ENCODE measurements around the gene LRFN2. TPM values are rescaled to one million over a fixed set of nuclear protein-coding genes. Genes with fewer than 3 reads are reported as not detected.

Gene LRFN2
- polyA plus RNA-seq, 3 donors = not detected

DNA sequence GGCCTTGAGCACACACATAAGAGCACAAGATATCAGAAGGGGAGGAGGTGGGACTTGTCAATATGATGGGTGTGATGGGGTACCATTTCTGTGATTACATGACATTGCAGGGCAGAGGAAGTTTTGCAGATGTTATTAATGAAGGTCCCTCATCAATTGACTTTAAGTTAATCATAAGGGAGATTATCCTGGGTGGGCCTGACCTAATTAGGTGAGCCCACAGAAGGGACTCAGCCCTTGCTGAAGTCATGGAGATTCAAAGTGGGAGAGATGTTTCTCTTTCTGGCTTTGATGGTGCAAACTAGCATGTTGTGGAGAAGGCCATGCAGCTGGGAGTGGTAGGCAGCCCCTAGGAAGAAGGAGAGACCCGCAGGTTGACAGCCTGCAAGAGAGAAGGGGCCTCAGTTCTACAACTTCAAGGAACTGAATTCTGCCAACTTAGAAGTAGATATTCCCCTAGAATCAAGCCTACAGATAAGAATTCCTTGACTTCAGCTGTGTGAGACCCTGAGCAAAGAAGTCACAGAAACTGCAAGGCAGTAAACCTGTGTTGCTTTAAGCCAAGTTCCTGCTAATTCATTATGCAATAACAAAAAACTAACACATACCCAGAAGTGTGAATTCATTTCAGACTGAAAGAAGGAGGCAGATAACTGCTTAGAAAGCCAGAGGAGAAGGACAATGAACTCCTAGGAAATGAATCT is 131.3 kb downstream of the LRFN2 start:
- Histone ChIP-seq H3K4me2 (replicated peaks; ENCODE audit: extremely low read depth, low read length, poor library complexity, severe bottlenecking) (no peak overlapping the region), H3K27ac (ENCODE audit: low read depth in 1 of 2, low read length in 2 of 2) (no peak overlapping the region), H3K9ac (ENCODE audit: insufficient read depth, low read length, poor library complexity, severe bottlenecking) (no peak overlapping the region), H2AFZ (ENCODE audit: insufficient read depth, low read depth, low read length, poor library complexity, severe bottlenecking) (no peak overlapping the region), H3K36me3 (replicated peaks in 1 of 2; ENCODE audit: control insufficient read depth in 1 of 2, insufficient read depth in 2 of 2, low read length in 2 of 2) (no peaks in the 10 kb centered on the region), H4K20me1 (ENCODE audit: insufficient read depth, low read length) (no peaks in the 10 kb centered on the region), H3K79me2 (ENCODE audit: insufficient read depth, low read length) (no peaks in the 10 kb centered on the region), H3K9me3 (replicated peaks in 1 of 2; ENCODE audit: control insufficient read depth in 1 of 2, insufficient read depth in 1 of 2, low read length in 2 of 2) (no peaks in the 10 kb centered on the region), H3K27me3 (ENCODE audit: control insufficient read depth in 2 of 2, insufficient read depth in 2 of 2, low read length in 2 of 2) (peaks cover 0 to 2% of the 10 kb centered on the region in 2 donors), H3K4me1 (ENCODE audit: control insufficient read depth in 1 of 2, insufficient read depth in 2 of 2, low read length in 2 of 2) (no peaks in the 10 kb centered on the region), H3K4me3 (replicated peaks in 1 of 3; ENCODE audit: low read depth in 2 of 3, low read length in 3 of 3) (no peak overlapping the region)
- H3K36me3 Mint-ChIP-seq = no peaks in the 10 kb centered on the region
- intact Hi-C loops (cut with micrococcal nuclease) = no loop called here
- DNase-seq = no peak
- peaks cover 2 to 7% (median 7%) of the 10 kb centered on the region in 3 donors for H3K27me3 Mint-ChIP-seq (ENCODE audit: low read depth in 3 of 3)
- WGBS (ENCODE audit: insufficient coverage) = no CpG with 5 or more reads among the region's 1 CpG
- TF ChIP-seq, protein P1, sequence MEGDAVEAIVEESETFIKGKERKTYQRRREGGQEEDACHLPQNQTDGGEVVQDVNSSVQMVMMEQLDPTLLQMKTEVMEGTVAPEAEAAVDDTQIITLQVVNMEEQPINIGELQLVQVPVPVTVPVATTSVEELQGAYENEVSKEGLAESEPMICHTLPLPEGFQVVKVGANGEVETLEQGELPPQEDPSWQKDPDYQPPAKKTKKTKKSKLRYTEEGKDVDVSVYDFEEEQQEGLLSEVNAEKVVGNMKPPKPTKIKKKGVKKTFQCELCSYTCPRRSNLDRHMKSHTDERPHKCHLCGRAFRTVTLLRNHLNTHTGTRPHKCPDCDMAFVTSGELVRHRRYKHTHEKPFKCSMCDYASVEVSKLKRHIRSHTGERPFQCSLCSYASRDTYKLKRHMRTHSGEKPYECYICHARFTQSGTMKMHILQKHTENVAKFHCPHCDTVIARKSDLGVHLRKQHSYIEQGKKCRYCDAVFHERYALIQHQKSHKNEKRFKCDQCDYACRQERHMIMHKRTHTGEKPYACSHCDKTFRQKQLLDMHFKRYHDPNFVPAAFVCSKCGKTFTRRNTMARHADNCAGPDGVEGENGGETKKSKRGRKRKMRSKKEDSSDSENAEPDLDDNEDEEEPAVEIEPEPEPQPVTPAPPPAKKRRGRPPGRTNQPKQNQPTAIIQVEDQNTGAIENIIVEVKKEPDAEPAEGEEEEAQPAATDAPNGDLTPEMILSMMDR (IDR thresholded peaks at IDR 0.05) = no peak
- no peak overlapping the region for H3K4me3 Mint-ChIP-seq
- no peak overlapping the region for H3K27ac Mint-ChIP-seq
- H3K4me1 Mint-ChIP-seq = no peaks in the 10 kb centered on the region
- H3K9me3 Mint-ChIP-seq = peaks cover 0 to 5% (median 0%) of the 10 kb centered on the region in 7 donors

DNA sequence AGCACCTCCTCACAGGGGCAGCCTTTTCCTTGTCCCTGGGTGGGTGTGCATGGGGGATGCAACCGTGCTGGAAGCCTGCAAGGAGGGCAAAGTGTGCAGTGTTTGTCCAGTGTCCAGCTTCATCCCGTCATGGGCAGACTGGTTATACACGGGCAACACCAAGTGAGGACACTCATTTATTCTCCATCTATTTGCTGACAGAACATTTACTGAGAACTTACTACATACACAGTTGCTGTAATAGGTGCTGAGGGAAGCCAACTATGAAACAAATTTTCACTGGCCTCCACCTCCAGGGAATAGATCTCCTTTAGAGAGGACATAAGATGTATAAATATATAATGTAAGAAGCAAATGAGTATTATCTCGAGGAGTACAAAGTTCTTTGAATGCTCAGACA is 136.7 kb downstream of the LRFN2 start:
- no peak overlapping the region for H3K4me3 ChIP-seq (replicated peaks in 1 of 3; ENCODE audit: low read depth in 2 of 3, low read length in 3 of 3)
- H4K20me1 ChIP-seq (ENCODE audit: insufficient read depth, low read length) = no peaks in the 10 kb centered on the region
- no peak overlapping the region for H3K27ac ChIP-seq (ENCODE audit: low read depth in 1 of 2, low read length in 2 of 2)
- H3K27me3 ChIP-seq (ENCODE audit: control insufficient read depth in 2 of 2, insufficient read depth in 2 of 2, low read length in 2 of 2) = no peaks in the 10 kb centered on the region
- no peak overlapping the region for H3K9ac ChIP-seq (ENCODE audit: insufficient read depth, low read length, poor library complexity, severe bottlenecking)
- H3K4me1 ChIP-seq (ENCODE audit: control insufficient read depth in 1 of 2, insufficient read depth in 2 of 2, low read length in 2 of 2) = no peaks in the 10 kb centered on the region
- TF ChIP-seq, protein P1 (IDR thresholded peaks at IDR 0.05) = no peak
- Mint-ChIP-seq H3K36me3 (no peaks in the 10 kb centered on the region), H3K27ac (no peak overlapping the region), H3K4me1 (no peaks in the 10 kb centered on the region), H3K27me3 (ENCODE audit: low read depth in 3 of 3) (peaks cover 0 to 8% (median 3%) of the 10 kb centered on the region in 3 donors), H3K4me3 (no peak overlapping the region), H3K9me3 (peaks cover 0 to 5% (median 2%) of the 10 kb centered on the region in 7 donors)
- no CpG with 5 or more reads among the region's 4 CpGs for WGBS (ENCODE audit: insufficient coverage)
- intact Hi-C loops (cut with micrococcal nuclease) = no loop called here
- H3K9me3 ChIP-seq (replicated peaks in 1 of 2; ENCODE audit: control insufficient read depth in 1 of 2, insufficient read depth in 1 of 2, low read length in 2 of 2) = no peaks in the 10 kb centered on the region
- no peak overlapping the region for H3K4me2 ChIP-seq (replicated peaks; ENCODE audit: extremely low read depth, low read length, poor library complexity, severe bottlenecking)
- no peak overlapping the region for H2AFZ ChIP-seq (ENCODE audit: insufficient read depth, low read depth, low read length, poor library complexity, severe bottlenecking)
- H3K36me3 ChIP-seq (replicated peaks in 1 of 2; ENCODE audit: control insufficient read depth in 1 of 2, insufficient read depth in 2 of 2, low read length in 2 of 2) = no peaks in the 10 kb centered on the region
- no peak for DNase-seq
- H3K79me2 ChIP-seq (ENCODE audit: insufficient read depth, low read length) = no peaks in the 10 kb centered on the region

All from CD14-positive monocyte (primary cell).